PC-3 (cell line): ENCODE measurements around the gene CAP2. TPM values are rescaled to one million over a fixed set of nuclear protein-coding genes. Genes with fewer than 3 reads are reported as not detected.
A peak's percentile ranks its signal among the peaks of the same experiment; 100 is the strongest.

Source experiments
- ATAC-seq: fragments of 200-7000 bp; cut with Tn5 transposase; 2 replicates; pipeline ENCODE4 v1.9.1; 2020; ENCODE audit warnings: mild to moderate bottlenecking, moderate library complexity
- BruUV-seq: library from RNA; stranded (reverse); fragments of 400-500 nt; replicated peaks from 2 replicates; lab custom pipeline; 2021; lab: Mats Ljungman, UMichigan
- CTCF ChIA-PET: fragments of 300-600 bp; sonication (Branson Sonifier 250); formaldehyde crosslinking; loops from one replicate; lab custom pipeline; 2022; ENCODE audit warnings: antibody characterized with exemption; lab: Charles Lee
- POLR2A ChIA-PET: fragments of 300-600 bp; sonication (Branson Sonifier 250); formaldehyde crosslinking; loops from one replicate; lab custom pipeline; 2022; ENCODE audit warnings: antibody characterized with exemption; ENCODE audit not compliant: unreplicated experiment; lab: Charles Lee
- DNase-seq: peaks from one replicate; pipeline ENCODE4 v3.0.0-alpha.2; 2015
- H2AFZ ChIP-seq: fragments of 300-600 bp; sonication (generic); 2 replicates; pipeline ENCODE4 v1.6.0; 2016; ENCODE audit warnings: antibody characterized with exemption, low read length
- H3F3A ChIP-seq: fragments of 300-600 bp; sonication (generic); one replicate; pipeline ENCODE4 v1.6.0; 2017; ENCODE audit warnings: antibody characterized with exemption, low read length, control low read depth, mild to moderate bottlenecking; ENCODE audit not compliant: unreplicated experiment
- H3K27ac ChIP-seq: fragments of 300-600 bp; sonication (generic); 2 replicates; pipeline ENCODE4 v1.5.1; 2016; ENCODE audit warnings: mild to moderate bottlenecking, low read length
- H3K27me3 ChIP-seq: fragments of 300-600 bp; sonication (generic); 2 replicates; pipeline ENCODE4 v1.6.1; 2016; ENCODE audit warnings: low read length, mixed read lengths
- H3K36me3 ChIP-seq: fragments of 300-600 bp; sonication (generic); 2 replicates; pipeline ENCODE4 v1.6.1; 2016; ENCODE audit warnings: low read depth, mixed run types, low read length, mixed read lengths
- H3K4me1 ChIP-seq: fragments of 300-600 bp; sonication (generic); 2 replicates; pipeline ENCODE4 v1.5.1; 2016; ENCODE audit warnings: low read length; ENCODE audit not compliant: insufficient read depth
- H3K4me2 ChIP-seq: fragments of 300-600 bp; sonication (generic); 2 replicates; pipeline ENCODE4 v1.6.0; 2016; ENCODE audit warnings: low read length
- H3K4me3 ChIP-seq: fragments of 300-600 bp; sonication (generic); 2 replicates; pipeline ENCODE4 v1.5.1; 2016; ENCODE audit warnings: mild to moderate bottlenecking, low read length, mixed read lengths
- H3K79me2 ChIP-seq: fragments of 300-600 bp; sonication (generic); 2 replicates; pipeline ENCODE4 v1.6.1; 2017; ENCODE audit warnings: low read length, mixed read lengths
- H3K9ac ChIP-seq: fragments of 300-600 bp; sonication (generic); 2 replicates; pipeline ENCODE4 v1.6.0; 2016; ENCODE audit warnings: mild to moderate bottlenecking, low read length
- H3K9me2 ChIP-seq: fragments of 300-600 bp; sonication (generic); replicated peaks from 2 replicates; pipeline ENCODE4 v1.6.1; 2016; ENCODE audit warnings: mixed run types, low read length, mixed read lengths
- H3K9me3 ChIP-seq: fragments of 300-600 bp; sonication (generic); 2 replicates; pipeline ENCODE4 v1.6.1; 2016; ENCODE audit warnings: low read length, mixed read lengths
- H4K20me1 ChIP-seq: fragments of 300-600 bp; sonication (generic); 2 replicates; pipeline ENCODE4 v1.6.1; 2016; ENCODE audit warnings: low read length, mixed read lengths
- CTCF ChIP-seq: fragments of 300-600 bp; sonication (generic); conservative IDR thresholded peaks from 2 replicates; pipeline ENCODE4 v1.5.1; 2017; ENCODE audit warnings: antibody characterized with exemption, low read depth, mild to moderate bottlenecking, low read length
- EZH2 ChIP-seq: fragments of 300-600 bp; sonication (generic); IDR thresholded peaks from one replicate; pipeline ENCODE4 v1.6.1; 2017; ENCODE audit warnings: antibody characterized with exemption, mild to moderate bottlenecking, low read length; ENCODE audit not compliant: unreplicated experiment
- EZH2phosphoT487 ChIP-seq: fragments of 300-600 bp; sonication (generic); IDR thresholded peaks from 2 replicates; pipeline ENCODE4 v1.6.1; 2018; ENCODE audit warnings: mild to moderate bottlenecking, antibody characterized with exemption, low read length, borderline replicate concordance
- intact Hi-C: fragments of 100-400 bp; cut with micrococcal nuclease; formaldehyde crosslinking; loops from 2 replicates; pipeline ENCODE4 v1.9.0; 2023
- total RNA-seq: library from RNA; depleted of rRNA; stranded (reverse); fragments of >200 nt; gene quantifications from 2 replicates; pipeline ENCODE4 v1.2.3, GENCODE V29; 2014

CAP2 gene
- total RNA-seq, 1 experiment from 2014 or later = 8.2 TPM

- H3K27me3 ChIP-seq = no peaks in the 10 kb centered on the region
- H3K36me3 ChIP-seq = peaks cover 6% of the 10 kb centered on the region; the same call in 1 of the 2 replicates
- POLR2A ChIA-PET = no interaction called here
- BruUV-seq = no TSS peak
- no peak overlapping the region for H3K9ac ChIP-seq
- no peaks in the 10 kb centered on the region for H3F3A ChIP-seq
- no peaks in the 10 kb centered on the region for H3K9me2 ChIP-seq
- ATAC-seq (no peak), DNase-seq (no peak)
- H3K4me2 ChIP-seq = peak overlapping the region; percentile 78
- H2AFZ ChIP-seq = no peak overlapping the region
- peaks cover 65% of the 10 kb centered on the region for H3K79me2 ChIP-seq
- H4K20me1 ChIP-seq = no peaks in the 10 kb centered on the region
- H3K9me3 ChIP-seq = no peaks in the 10 kb centered on the region
- CTCF ChIA-PET = no interaction called here
- no peak overlapping the region for H3K4me3 ChIP-seq
- TF ChIP-seq EZH2 (no peak), EZH2phosphoT487 (no peak), CTCF (no peak)
- intact Hi-C loops = no loop called here
- H3K4me1 ChIP-seq = peaks cover 34% of the 10 kb centered on the region
- H3K27ac ChIP-seq = peak overlapping the region; percentile 83
These were observed 25.8 kb downstream of the CAP2 start for GRCh38 chr6:17419189-17419575.

- H3K27me3 ChIP-seq = no peaks in the 10 kb centered on the region
- no peak for DNase-seq
- H2AFZ ChIP-seq = no peak overlapping the region
- H3K9me2 ChIP-seq = no peaks in the 10 kb centered on the region
- intact Hi-C loops = no loop called here
- POLR2A ChIA-PET = no interaction called here
- TF ChIP-seq CTCF (no peak), EZH2 (no peak), EZH2phosphoT487 (no peak)
- ATAC-seq = no peak
- BruUV-seq = no TSS peak
- H3K4me2 ChIP-seq = no peak overlapping the region
- no peaks in the 10 kb centered on the region for H3K9me3 ChIP-seq
- no peak overlapping the region for H3K27ac ChIP-seq
- H3K4me1 ChIP-seq = peaks cover 34% of the 10 kb centered on the region
- peaks cover 54% of the 10 kb centered on the region for H3K79me2 ChIP-seq
- peaks cover 17% of the 10 kb centered on the region for H3K36me3 ChIP-seq
- CTCF ChIA-PET = no interaction called here
- no peak overlapping the region for H3K4me3 ChIP-seq
- no peak overlapping the region for H3K9ac ChIP-seq
- no peaks in the 10 kb centered on the region for H3F3A ChIP-seq
- no peaks in the 10 kb centered on the region for H4K20me1 ChIP-seq
These were observed 27.0 kb downstream of the CAP2 start for GRCh38 chr6:17420368-17420767.

GRCh38 chr6:17421406-17421805 lies 28.0 kb downstream of the CAP2 start:
- CTCF ChIA-PET = no interaction called here
- POLR2A ChIA-PET = no interaction called here
- Histone ChIP-seq H3K4me2 (no peak overlapping the region), H3K27me3 (no peaks in the 10 kb centered on the region), H3K36me3 (peaks cover 20% of the 10 kb centered on the region), H4K20me1 (no peaks in the 10 kb centered on the region), H3K79me2 (peaks cover 43% of the 10 kb centered on the region), H2AFZ (no peak overlapping the region), H3K27ac (no peak overlapping the region), H3K4me1 (peaks cover 31% of the 10 kb centered on the region), H3K9me3 (no peaks in the 10 kb centered on the region), H3F3A (no peaks in the 10 kb centered on the region), H3K4me3 (no peak overlapping the region), H3K9me2 (no peaks in the 10 kb centered on the region), H3K9ac (no peak overlapping the region)
- ATAC-seq = no peak
- TF ChIP-seq EZH2phosphoT487 (no peak), CTCF (no peak), EZH2 (no peak)
- DNase-seq = no peak
- BruUV-seq = no TSS peak
- intact Hi-C loops = no loop called here
